ENCODE results near the gene SP6.

Gene SP6

GRCh38 chr17:47850373-47850691 is 631 bp downstream of the SP6 start:
- Histone ChIP-seq H3K4me1 (ENCODE audit: insufficient read depth, insufficient read length) (peaks cover 15% of the 10 kb centered on the region), H3K4me3 (ENCODE audit: insufficient read length, low read depth) (peak overlapping the region; percentile 49), H3K27me3 (ENCODE audit: insufficient read depth, insufficient read length) (peaks cover 65% of the 10 kb centered on the region), H3K9ac (ENCODE audit: insufficient read length, low read depth) (peak overlapping the region; percentile 81), H3K36me3 (ENCODE audit: insufficient read depth, insufficient read length, low read length) (peaks cover 6% of the 10 kb centered on the region), H3K9me3 (ENCODE audit: insufficient read depth, low read length) (no peaks in the 10 kb centered on the region)
- TF ChIP-seq YY1 (IDR thresholded peaks at IDR 0.05; ENCODE audit: insufficient read depth, insufficient read length) (no peak), ZNF274 (IDR thresholded peaks at IDR 0.05; ENCODE audit: low read depth, low read length) (no peak)
- no peak for DNase-seq (ENCODE audit: low read depth, low spot score)

DNA sequence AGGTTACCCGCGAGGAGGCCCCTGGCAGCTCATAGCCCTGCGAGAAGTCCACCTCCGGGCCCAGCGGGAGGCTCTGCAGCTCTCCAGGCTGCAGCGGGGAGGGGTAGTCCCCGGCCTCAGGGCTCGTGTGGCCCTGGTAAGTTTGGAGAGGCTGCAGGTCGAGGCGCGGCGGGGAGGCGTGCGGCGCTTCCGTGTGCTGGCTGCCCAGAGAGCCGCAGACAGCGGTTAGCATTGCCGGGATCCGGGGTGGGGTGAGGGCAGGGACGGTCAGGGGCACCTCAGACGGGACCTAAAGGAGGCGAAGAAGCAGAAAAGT is 2.8 kb downstream of the SP6 start:
- TF ChIP-seq ZNF274 (IDR thresholded peaks at IDR 0.05; ENCODE audit: low read depth, low read length) (no peak), SUZ12 (IDR thresholded peaks at IDR 0.05; ENCODE audit: extremely low read depth, insufficient read depth, insufficient read length) (no peak), YY1 (IDR thresholded peaks at IDR 0.05; ENCODE audit: insufficient read depth, insufficient read length) (no peak)
- peaks cover 28% of the 10 kb centered on the region for H3K4me1 ChIP-seq (ENCODE audit: insufficient read depth, insufficient read length)
- no peak for DNase-seq (ENCODE audit: low read depth, low spot score)
- H3K27me3 ChIP-seq (ENCODE audit: insufficient read depth, insufficient read length), result peaks cover 47% of the 10 kb centered on the region
- H3K9ac ChIP-seq (ENCODE audit: insufficient read length, low read depth), result no peak overlapping the region
- H3K9me3 ChIP-seq (ENCODE audit: insufficient read depth, low read length), result no peaks in the 10 kb centered on the region
- no peak overlapping the region for H3K4me3 ChIP-seq (ENCODE audit: insufficient read length, low read depth)
- H3K36me3 ChIP-seq (ENCODE audit: insufficient read depth, insufficient read length, low read length), result peaks cover 6% of the 10 kb centered on the region

DNA sequence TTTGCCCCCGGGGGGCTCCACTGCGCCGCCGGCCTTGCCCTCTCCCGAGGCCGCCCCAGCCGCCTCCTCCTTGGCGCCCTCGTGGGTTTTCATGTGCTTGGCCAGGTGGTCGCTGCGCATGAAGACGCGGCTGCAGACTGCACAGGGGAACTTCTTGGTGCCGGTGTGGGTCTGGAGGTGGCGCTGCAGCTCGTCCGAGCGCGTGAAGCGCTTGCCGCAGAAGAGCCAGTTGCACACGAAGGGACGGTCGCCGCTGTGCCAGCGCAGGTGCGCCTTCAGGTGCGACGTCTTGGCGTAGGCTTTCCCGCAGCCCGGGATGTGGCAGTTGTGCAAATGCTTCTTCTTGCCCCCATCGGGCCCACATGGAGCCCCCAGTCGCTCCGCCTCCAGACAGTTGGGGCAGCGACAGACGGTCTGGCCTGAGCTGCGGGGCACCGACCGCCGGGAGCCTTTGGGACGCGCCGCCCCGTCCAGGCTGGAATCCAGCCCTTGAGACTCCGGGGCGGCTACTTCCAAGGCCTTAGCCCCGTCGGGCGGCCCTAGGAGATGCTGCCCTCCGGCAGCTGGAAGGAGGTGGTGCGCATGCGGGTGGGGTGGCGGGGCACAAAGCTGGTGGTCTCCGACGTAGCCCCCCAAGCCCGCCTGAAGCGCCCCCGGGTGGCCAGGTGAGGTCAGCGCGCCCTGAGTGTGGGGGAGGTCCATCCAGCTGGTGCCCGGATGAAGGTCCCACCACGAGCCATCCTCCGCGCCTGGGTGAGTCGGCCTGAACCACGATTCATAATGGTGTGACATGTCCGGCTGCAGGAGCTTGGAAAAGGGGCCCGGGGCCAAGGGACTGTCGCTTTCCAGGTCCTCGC is 3.4 kb downstream of the SP6 start:
- Histone ChIP-seq H3K4me3 (ENCODE audit: insufficient read length, low read depth) (no peak overlapping the region), H3K27me3 (ENCODE audit: insufficient read depth, insufficient read length) (peaks cover 41% of the 10 kb centered on the region), H3K4me1 (ENCODE audit: insufficient read depth, insufficient read length) (peaks cover 28% of the 10 kb centered on the region), H3K9ac (ENCODE audit: insufficient read length, low read depth) (peak overlapping the region; percentile 36), H3K36me3 (ENCODE audit: insufficient read depth, insufficient read length, low read length) (peaks cover 6% of the 10 kb centered on the region), H3K9me3 (ENCODE audit: insufficient read depth, low read length) (no peaks in the 10 kb centered on the region)
- TF ChIP-seq SUZ12 (IDR thresholded peaks at IDR 0.05; ENCODE audit: extremely low read depth, insufficient read depth, insufficient read length) (no peak), ZNF274 (IDR thresholded peaks at IDR 0.05; ENCODE audit: low read depth, low read length) (no peak), YY1 (IDR thresholded peaks at IDR 0.05; ENCODE audit: insufficient read depth, insufficient read length) (no peak)
- DNase-seq (ENCODE audit: low read depth, low spot score), result peak; percentile 35

- Histone ChIP-seq H3K9me3 (ENCODE audit: insufficient read depth, low read length) (no peaks in the 10 kb centered on the region), H3K36me3 (ENCODE audit: insufficient read depth, insufficient read length, low read length) (peaks cover 6% of the 10 kb centered on the region), H3K4me1 (ENCODE audit: insufficient read depth, insufficient read length) (peaks cover 28% of the 10 kb centered on the region), H3K27me3 (ENCODE audit: insufficient read depth, insufficient read length) (peaks cover 34% of the 10 kb centered on the region), H3K4me3 (ENCODE audit: insufficient read length, low read depth) (no peak overlapping the region), H3K9ac (ENCODE audit: insufficient read length, low read depth) (peak overlapping the region; percentile 36)
- DNase-seq (ENCODE audit: low read depth, low spot score), result no peak
- no peak for TF ChIP-seq ZNF274 (IDR thresholded peaks at IDR 0.05; ENCODE audit: low read depth, low read length)
- TF ChIP-seq YY1 (IDR thresholded peaks at IDR 0.05; ENCODE audit: insufficient read depth, insufficient read length), result no peak
- no peak for TF ChIP-seq SUZ12 (IDR thresholded peaks at IDR 0.05; ENCODE audit: extremely low read depth, insufficient read depth, insufficient read length)
These were observed 4.1 kb downstream of the SP6 start for GRCh38 chr17:47846716-47847340.

GRCh38 chr17:47845716-47846075 is 5.3 kb downstream of the SP6 start:
- H3K9me3 ChIP-seq (ENCODE audit: insufficient read depth, low read length), result no peaks in the 10 kb centered on the region
- no peak for TF ChIP-seq YY1 (IDR thresholded peaks at IDR 0.05; ENCODE audit: insufficient read depth, insufficient read length)
- no peak for TF ChIP-seq SUZ12 (IDR thresholded peaks at IDR 0.05; ENCODE audit: extremely low read depth, insufficient read depth, insufficient read length)
- no peak for TF ChIP-seq ZNF274 (IDR thresholded peaks at IDR 0.05; ENCODE audit: low read depth, low read length)
- no peak overlapping the region for H3K9ac ChIP-seq (ENCODE audit: insufficient read length, low read depth)
- H3K4me1 ChIP-seq (ENCODE audit: insufficient read depth, insufficient read length), result peaks cover 31% of the 10 kb centered on the region
- no peak for DNase-seq (ENCODE audit: low read depth, low spot score)
- peaks cover 6% of the 10 kb centered on the region for H3K36me3 ChIP-seq (ENCODE audit: insufficient read depth, insufficient read length, low read length)
- peaks cover 29% of the 10 kb centered on the region for H3K27me3 ChIP-seq (ENCODE audit: insufficient read depth, insufficient read length)
- H3K4me3 ChIP-seq (ENCODE audit: insufficient read length, low read depth), result no peak overlapping the region

- no peak overlapping the region for H3K4me3 ChIP-seq (ENCODE audit: insufficient read length, low read depth)
- H3K9ac ChIP-seq (ENCODE audit: insufficient read length, low read depth), result no peak overlapping the region
- H3K9me3 ChIP-seq (ENCODE audit: insufficient read depth, low read length), result no peaks in the 10 kb centered on the region
- H3K27me3 ChIP-seq (ENCODE audit: insufficient read depth, insufficient read length), result peaks cover 22% of the 10 kb centered on the region
- H3K4me1 ChIP-seq (ENCODE audit: insufficient read depth, insufficient read length), result peaks cover 34% of the 10 kb centered on the region
- no peak for TF ChIP-seq SUZ12 (IDR thresholded peaks at IDR 0.05; ENCODE audit: extremely low read depth, insufficient read depth, insufficient read length)
- TF ChIP-seq YY1 (IDR thresholded peaks at IDR 0.05; ENCODE audit: insufficient read depth, insufficient read length), result no peak
- no peak for TF ChIP-seq ZNF274 (IDR thresholded peaks at IDR 0.05; ENCODE audit: low read depth, low read length)
- no peak for DNase-seq (ENCODE audit: low read depth, low spot score)
- peaks cover 6% of the 10 kb centered on the region for H3K36me3 ChIP-seq (ENCODE audit: insufficient read depth, insufficient read length, low read length)
These were observed 5.9 kb downstream of the SP6 start for GRCh38 chr17:47844814-47845715.

- H3K4me1 ChIP-seq (ENCODE audit: insufficient read depth, insufficient read length), result peaks cover 28% of the 10 kb centered on the region
- H3K27me3 ChIP-seq (ENCODE audit: insufficient read depth, insufficient read length), result peaks cover 14% of the 10 kb centered on the region
- no peak overlapping the region for H3K4me3 ChIP-seq (ENCODE audit: insufficient read length, low read depth)
- no peaks in the 10 kb centered on the region for H3K9me3 ChIP-seq (ENCODE audit: insufficient read depth, low read length)
- peaks cover 8% of the 10 kb centered on the region for H3K36me3 ChIP-seq (ENCODE audit: insufficient read depth, insufficient read length, low read length)
- no peak for DNase-seq (ENCODE audit: low read depth, low spot score)
- H3K9ac ChIP-seq (ENCODE audit: insufficient read length, low read depth), result no peak overlapping the region
- TF ChIP-seq YY1 (IDR thresholded peaks at IDR 0.05; ENCODE audit: insufficient read depth, insufficient read length) (no peak), ZNF274 (IDR thresholded peaks at IDR 0.05; ENCODE audit: low read depth, low read length) (no peak), SUZ12 (IDR thresholded peaks at IDR 0.05; ENCODE audit: extremely low read depth, insufficient read depth, insufficient read length) (no peak)
These were observed 6.7 kb downstream of the SP6 start for GRCh38 chr17:47844227-47844626.

All from NT2/D1 (cell line).